Astrocyte of the cerebellum (primary cell): ENCODE data around the gene CDKAL1.
A peak's percentile ranks its signal among the peaks of the same experiment; 100 is the strongest.

Experiments used
- DNase-seq: peaks from one replicate; pipeline ENCODE4 v3.0.0-alpha.2; 2011; ENCODE audit warnings: low read depth
- H3K4me3 ChIP-seq: 2 replicates; pipeline ENCODE4 v1.5.1; 2011; ENCODE audit warnings: mild to moderate bottlenecking, low read depth, low read length, moderate library complexity
- CTCF ChIP-seq: IDR thresholded peaks from 2 replicates; pipeline ENCODE4 v1.5.1; 2012; ENCODE audit warnings: low read length, low read depth, moderate library complexity, mild to moderate bottlenecking; ENCODE audit errors: missing control alignments
- in situ Hi-C: cut with HindIII; loops from 2 replicates; pipeline ENCODE4 v1.10.0; 2017; ENCODE audit warnings: low sequenced_read_pairs

CDKAL1 gene

GRCh38 chr6:20870021-20870420 is 335.8 kb downstream of the CDKAL1 start:
- no peak for TF ChIP-seq CTCF
- in situ Hi-C loops = no loop called here
- H3K4me3 ChIP-seq = no peak overlapping the region
- DNase-seq = no peak

GRCh38 chr6:20870493-20870892 is 336.2 kb downstream of the CDKAL1 start:
- in situ Hi-C loops = no loop called here
- TF ChIP-seq CTCF = no peak
- H3K4me3 ChIP-seq = no peak overlapping the region
- DNase-seq = no peak

GRCh38 chr6:20873425-20874190 is 339.4 kb downstream of the CDKAL1 start:
- H3K4me3 ChIP-seq = no peak overlapping the region
- TF ChIP-seq CTCF = peak; percentile 6
- DNase-seq = no peak
- in situ Hi-C loops = no loop called here

- peak; percentile 23 for DNase-seq
These were observed 341.2 kb downstream of the CDKAL1 start for GRCh38 chr6:20875369-20875963.

GRCh38 chr6:20876036-20876435 is 341.8 kb downstream of the CDKAL1 start:
- DNase-seq = peak; percentile 68
- in situ Hi-C loops = no loop called here
- H3K4me3 ChIP-seq = no peak overlapping the region
- no peak for TF ChIP-seq CTCF

More at GRCh38 chr6:20875369-20875963, 341.2 kb downstream of the CDKAL1 start:
- peak; percentile 59 for TF ChIP-seq CTCF
- in situ Hi-C loops = no loop called here
- no peak overlapping the region for H3K4me3 ChIP-seq

GRCh38 chr6:20876561-20876960 is 342.3 kb downstream of the CDKAL1 start:
- DNase-seq = no peak
- TF ChIP-seq CTCF = no peak
- in situ Hi-C loops = no loop called here
- no peak overlapping the region for H3K4me3 ChIP-seq
